22Rv1 (cell line): ENCODE results near the gene EDIL3.

Experiments used
- ZFX ChIP-seq: fragments of 450-650 bp; IDR thresholded peaks from 2 replicates; pipeline ENCODE4 v1.6.1; 2017; ENCODE audit warnings: antibody characterized with exemption, borderline replicate concordance
- TF ChIP-seq, protein P1 (sequence below): fragments of 450-650 bp; IDR thresholded peaks from 2 replicates; pipeline ENCODE4 v1.5.1; 2017; ENCODE audit warnings: mild to moderate bottlenecking

DNA sequence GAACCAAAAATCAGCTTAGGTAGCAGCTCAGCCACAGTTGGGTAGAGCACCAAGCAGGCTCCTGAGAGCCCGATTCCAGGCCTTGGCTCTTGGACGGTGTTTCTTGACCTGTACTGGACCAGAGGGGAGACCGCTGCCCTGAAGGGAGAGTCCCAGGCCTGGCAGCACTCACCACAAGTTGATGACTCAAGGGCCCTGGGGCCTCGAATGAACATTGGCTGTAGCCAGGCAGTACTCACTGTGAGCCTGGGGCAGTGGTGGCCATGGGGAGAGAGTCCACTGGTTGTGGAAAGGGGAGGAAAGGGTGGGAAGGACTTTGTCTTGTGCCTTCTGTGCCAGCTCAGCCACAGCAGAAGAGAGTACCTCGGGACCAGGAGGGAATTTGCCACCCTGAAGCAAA is 166.1 kb downstream of the EDIL3 start:
- TF ChIP-seq, protein P1, sequence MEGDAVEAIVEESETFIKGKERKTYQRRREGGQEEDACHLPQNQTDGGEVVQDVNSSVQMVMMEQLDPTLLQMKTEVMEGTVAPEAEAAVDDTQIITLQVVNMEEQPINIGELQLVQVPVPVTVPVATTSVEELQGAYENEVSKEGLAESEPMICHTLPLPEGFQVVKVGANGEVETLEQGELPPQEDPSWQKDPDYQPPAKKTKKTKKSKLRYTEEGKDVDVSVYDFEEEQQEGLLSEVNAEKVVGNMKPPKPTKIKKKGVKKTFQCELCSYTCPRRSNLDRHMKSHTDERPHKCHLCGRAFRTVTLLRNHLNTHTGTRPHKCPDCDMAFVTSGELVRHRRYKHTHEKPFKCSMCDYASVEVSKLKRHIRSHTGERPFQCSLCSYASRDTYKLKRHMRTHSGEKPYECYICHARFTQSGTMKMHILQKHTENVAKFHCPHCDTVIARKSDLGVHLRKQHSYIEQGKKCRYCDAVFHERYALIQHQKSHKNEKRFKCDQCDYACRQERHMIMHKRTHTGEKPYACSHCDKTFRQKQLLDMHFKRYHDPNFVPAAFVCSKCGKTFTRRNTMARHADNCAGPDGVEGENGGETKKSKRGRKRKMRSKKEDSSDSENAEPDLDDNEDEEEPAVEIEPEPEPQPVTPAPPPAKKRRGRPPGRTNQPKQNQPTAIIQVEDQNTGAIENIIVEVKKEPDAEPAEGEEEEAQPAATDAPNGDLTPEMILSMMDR, result no peak
- no peak for TF ChIP-seq ZFX
